NCI-H748 (cell line): ENCODE data around the gene MGAT4A.

Experiments used
- DNase-seq: peaks from one replicate; lab custom pipeline; 2025; ENCODE audit not compliant: unreplicated experiment; lab: John Stamatoyannopoulos, UW

Gene MGAT4A

DNA sequence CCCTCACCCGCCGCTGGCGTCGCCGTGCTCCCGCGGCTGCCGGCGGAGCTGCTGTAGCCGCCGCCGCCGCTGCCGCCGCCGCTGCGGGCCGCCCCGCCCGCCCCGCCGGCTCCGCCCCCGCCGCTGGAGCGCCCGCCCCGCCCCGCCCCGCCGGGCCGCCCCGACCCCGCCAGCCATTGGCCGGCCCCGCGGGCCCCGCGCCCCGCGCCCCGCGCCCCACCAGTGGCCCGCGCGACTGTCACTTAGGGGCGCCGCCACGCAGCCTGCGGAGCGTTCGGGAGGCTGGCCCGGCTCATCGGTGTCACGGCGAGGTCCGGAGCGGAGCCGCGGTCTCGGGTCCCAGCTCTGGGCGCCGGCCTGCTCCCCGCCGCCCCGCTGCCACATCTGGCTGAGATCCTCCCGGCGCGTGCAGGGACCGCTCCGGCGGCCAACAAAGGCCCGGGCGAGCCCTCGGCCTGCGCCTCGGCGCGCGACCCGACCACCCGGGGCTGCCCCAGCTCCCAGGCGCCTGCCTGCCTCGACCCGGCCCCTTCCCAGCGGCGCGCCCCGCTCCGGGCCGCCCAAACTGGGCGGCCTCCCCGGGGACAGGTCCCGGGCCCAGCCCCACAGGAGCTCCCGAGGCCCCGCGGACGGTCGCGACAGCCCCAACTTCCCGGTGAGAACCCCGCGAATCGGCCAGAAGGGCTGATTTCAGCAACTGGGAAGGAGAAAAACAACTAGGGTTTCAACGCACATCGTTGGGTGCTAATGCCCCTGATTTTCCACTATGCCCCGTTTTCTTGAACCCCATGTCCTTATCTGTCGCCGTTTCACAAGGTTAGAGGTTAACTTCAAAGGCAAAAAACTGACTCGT, at the start of gene MGAT4A:
MGAT4A (minus strand) TSS at position 92 of the 853 bp plus-strand sequence. CDS start 4,800 bp downstream, outside the sequence.
- DNase-seq = peak; percentile 69

DNA sequence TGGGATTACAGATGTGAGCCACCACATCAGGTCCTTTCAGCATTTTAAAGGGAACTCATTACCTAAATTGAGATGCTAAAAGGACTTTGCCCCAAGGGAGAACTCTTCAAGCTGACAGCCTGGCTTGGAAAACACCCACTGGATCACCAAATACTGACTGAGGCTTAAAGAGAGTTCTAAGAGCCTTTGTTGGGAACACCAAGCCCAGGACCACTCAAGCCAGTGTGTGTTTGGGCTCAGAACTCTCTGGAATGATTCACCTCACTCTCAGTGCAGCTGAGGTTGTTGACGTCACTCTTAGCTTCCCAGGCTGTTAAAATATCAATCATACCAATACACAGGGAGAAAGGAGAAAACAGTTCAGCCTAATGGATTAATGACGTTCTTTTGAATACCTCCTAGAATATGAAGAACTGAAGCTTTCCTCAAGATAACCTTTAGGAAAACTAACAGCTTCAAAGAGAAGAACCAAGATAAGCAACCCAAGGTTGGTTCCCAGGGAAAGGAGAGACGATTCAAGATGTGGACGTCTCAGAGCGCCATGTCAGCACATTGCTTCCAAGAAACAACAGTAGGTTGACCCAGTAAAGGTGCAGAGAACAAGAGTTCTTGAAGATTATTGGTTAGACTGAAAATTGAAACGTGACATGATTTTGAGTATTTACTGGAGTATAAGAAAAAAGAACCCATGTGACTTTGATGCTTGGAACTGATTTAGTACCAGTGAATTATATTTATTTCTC, 48.0 kb upstream of the MGAT4A start:
- no peak for DNase-seq

DNA sequence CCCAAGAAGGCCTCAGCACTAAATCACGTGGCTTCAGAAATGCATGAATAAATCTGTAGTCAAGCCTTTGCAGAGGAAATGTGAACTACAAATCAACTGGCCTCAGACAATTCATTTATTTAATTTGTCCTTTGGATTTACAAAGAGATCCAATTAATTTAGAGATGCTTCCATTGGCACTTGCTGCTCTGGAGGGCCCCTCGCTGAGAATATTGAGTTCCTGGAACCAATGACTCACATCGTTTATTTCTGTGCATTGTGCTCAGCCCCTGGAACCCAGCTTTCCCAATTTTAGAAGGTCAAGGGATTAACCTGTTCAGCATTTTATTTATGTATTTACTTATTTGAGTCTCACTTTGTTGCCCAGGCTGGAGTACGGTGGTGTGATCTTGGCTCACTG, 47.2 kb upstream of the MGAT4A start:
- DNase-seq = no peak

DNA sequence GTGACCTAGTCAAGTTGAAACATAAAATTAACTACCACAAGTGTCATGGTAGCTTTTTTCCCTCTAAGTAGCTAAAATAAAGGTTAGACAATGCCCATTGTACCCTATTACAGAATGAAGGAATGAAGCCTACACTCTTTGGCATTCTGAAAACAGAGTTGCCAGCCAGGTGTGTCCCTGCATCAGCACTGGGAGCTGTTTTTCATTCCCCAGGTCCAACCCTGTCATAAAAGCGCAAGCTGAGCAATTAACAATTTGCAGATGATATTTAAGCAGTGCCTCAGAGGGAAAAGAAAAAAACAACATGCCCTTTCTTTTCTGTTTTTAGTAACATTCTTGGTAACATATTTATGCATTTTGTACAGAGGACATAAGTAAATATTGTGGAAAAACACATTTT, 46.8 kb upstream of the MGAT4A start:
- no peak for DNase-seq

DNA sequence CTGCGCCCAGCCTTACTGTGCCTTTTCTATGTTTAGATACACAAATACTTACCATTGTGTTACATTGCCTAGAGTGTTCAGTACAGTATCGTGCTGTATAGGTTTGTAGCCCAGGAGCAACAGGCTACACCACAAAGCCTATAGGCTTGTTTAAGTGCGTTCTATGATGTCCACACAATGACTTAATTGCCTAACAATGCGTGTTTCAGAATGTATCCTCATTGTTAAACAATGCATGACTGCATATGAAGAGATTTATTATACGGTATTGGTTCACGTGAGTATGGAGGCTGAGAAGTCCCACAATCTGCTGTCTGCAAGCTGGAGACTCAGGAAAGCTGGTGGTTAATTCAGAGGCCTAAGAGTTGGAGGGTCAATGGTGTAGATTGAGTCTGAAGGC, 46.1 kb upstream of the MGAT4A start:
- no peak for DNase-seq

DNA sequence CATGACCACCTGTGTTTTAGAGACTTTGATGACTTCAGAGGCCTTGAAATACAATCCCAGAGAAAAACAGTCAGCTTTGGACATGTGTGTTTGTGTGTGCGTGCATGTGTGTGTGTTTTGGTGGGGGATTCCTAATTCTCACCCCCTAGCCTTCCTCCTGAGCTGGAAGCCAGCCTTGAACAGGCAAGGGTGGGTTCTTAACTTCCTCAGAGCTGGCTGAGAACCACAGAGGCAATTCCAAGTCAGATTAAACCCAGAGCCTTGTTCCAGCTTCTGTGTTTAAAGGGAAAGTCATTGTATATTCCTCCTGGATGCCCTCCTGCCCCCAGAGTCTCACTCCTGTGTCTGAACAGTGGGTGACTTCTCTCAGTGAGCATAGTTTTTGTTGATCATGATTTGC, 45.2 kb upstream of the MGAT4A start:
- no peak for DNase-seq

DNA sequence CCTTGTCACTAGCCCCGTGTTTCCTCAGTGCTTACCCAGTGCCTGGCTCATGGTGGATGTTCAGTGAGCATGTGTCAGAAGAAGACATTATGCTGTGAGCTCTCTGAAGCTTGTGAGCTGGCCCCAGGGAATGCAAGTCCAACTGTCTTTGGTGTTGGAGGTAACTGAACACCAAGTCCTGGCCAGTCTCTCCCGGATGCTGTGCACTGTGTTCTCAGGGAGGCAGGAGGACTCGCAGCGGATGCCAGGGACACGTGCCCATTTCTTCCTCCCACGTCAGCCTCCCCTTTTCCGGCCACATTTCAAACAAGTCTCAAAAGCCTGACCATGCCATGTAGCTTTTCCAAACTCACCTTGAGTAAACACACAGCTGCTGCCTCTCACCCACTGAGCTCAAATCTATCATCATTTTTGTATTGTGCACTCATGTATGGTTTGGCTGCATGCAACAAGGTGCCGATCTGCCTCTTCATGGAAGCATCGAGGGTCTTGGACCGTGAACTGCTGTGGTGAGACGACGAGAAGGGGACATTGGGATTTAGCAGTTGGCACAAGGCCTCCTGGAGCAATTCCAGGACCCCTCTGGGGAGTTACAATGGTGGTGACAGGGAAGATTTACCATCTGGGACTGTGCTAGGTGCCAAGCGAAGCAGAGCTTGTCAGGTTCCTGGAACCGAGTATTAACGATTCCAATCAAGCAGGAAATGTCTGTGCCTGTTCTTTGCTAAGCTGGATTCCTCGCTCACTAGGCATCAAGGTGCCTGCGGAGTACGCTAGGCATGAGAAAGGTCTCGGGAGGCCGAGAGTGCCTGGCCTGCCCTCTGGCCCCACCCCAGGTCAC, 44.4 kb upstream of the MGAT4A start:
- DNase-seq = no peak

DNA sequence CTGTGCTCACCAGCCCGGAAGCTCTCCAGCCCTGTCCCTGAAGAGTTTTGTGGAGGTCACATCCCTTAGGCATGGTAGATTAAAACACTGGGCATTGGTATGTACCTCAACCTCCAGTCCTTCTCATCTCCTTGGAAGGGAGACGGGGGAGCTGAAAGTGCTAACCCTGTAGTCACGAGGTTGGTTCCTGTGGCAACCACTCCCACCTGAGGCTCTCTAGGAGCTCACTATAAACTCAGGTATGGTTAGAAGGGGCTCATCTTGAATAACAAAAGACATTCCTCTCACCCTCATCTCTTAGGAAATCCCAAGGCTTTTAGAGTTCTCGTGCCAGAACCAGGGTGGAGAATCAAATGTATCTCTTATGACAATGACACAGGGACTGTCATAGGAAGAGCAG, 43.0 kb upstream of the MGAT4A start:
- DNase-seq = no peak

DNA sequence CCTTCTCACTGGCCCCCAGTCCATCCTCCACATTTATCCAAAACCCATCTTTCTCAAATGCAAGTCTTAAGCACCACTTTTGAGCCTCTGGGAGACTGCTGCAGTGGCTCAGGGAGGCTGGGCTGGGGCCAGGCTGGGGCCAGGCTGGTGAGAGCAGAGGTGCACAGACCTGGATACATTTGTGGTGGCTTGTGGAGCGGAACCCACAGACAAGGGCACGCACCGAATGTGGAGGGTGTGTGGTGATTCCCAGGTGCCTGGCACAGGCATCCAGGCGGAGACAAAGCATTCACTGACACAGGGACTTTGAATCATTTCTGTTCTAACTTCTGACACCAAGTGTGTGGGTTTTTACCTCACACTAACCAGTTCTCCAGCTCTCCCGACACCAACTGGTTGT, 42.2 kb upstream of the MGAT4A start:
- no peak for DNase-seq

DNA sequence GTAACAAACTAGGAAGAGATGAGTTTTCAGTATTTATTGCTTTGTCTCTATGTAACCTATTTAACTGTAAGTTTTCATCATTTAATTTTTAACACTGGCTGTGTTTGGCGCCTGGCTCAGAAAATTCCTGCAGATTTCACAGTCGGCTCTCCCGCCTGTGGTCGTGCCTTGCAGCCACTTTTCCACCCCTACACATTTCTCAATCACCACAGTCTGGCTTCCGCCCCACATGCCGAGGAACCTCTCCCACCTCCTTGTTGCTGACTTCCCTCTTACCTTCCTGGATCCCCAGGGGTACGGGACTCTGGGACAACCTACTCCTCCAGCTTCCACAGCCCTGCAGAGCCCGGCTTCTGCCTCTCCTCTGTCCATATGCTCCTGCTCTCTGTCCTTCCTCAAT, 41.6 kb upstream of the MGAT4A start:
- DNase-seq = no peak

DNA sequence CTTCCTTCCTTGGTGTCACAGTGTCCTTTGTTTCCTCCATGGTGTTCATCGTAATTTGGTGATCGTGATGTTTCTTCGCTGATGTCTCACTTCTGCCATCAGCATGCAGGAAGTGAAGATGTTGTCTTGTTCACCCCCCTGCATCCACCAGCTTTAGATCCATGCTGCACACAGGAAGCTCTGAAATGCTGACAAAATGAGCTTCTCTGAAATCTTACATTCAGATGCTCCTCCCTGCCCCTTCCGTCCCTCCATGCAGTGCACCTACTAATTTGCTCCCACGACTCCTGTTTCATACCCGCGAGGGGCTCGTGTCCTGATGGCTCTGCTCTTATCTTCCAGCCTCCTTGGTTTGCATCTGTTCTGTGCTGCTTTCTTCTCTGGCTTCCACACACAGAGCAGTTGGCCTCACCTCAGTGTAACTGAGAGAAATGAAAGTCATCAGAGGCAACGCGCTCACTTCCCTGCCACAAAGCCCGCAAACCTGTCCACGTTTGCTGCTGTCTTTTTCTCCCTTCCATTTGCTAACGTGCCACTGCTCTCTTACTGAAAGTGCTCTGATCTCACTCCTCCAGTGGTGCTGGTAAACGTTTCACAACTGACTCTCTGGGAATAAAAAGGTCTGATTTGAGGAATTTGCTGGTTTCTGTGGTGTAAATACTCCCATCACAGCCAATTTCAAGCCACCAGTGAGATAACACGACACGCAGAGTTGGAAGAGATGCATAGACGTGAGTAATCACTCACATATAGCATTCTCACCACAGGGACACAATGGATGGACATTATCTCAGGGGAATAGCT, 41.0 kb upstream of the MGAT4A start:
- DNase-seq = no peak

DNA sequence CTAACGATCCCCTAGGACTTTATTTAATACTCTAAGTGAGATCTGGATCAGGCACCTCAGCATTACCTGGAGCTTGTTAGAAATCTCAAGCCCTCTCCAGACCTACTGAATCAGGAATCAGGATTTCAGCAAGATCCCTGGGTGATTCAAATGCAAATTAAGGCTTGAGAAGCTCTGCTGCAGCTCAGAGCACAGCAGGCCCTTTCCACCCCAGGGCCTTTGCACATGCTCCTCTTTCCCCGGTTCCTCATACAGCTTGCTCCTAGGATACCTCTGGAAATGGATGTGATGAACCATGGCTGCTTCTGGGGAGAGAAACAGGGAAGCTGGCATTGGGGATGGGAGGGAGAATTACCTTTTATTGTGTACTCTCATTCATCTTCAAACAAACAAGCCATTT, 40.3 kb upstream of the MGAT4A start:
- DNase-seq = no peak

DNA sequence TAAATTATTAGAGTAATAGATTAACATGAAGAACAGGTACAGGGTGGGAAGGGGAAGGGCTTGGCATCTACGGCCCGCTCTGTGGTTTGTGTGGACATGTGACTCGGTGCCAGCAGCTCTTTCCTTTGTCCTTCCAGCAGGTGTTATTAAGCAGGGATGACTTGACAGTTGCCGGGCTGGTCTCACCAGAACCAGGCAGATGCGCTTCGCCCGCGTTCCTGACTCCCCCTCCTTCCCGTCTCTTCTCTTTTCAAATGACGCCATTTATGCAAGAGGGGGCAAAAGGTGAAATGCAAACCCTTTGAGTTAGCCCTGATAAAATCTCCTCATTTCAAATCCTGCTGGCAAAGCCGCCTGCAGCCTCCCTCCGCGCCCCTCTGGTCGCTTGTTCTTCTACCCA, 38.9 kb upstream of the MGAT4A start:
- peak; percentile 94 for DNase-seq

DNA sequence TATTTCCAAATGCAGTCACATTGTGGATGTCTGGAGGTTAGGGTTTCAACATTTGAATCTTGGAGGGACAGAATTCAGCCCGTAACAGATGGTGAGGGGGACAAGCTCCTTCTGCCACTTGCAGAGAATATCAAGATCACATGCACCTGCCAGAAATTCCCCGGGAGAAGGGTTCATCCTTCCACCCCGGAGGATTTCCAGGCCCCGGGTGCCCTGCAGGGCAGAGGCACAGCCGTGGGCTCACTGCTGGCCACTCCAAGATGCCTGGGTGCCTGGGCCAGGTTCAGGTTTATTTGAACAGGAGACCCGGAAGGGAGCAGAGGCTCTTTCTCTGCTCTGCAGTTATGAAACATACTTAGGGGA, 38.2 kb upstream of the MGAT4A start:
- peak; percentile 9 for DNase-seq

DNA sequence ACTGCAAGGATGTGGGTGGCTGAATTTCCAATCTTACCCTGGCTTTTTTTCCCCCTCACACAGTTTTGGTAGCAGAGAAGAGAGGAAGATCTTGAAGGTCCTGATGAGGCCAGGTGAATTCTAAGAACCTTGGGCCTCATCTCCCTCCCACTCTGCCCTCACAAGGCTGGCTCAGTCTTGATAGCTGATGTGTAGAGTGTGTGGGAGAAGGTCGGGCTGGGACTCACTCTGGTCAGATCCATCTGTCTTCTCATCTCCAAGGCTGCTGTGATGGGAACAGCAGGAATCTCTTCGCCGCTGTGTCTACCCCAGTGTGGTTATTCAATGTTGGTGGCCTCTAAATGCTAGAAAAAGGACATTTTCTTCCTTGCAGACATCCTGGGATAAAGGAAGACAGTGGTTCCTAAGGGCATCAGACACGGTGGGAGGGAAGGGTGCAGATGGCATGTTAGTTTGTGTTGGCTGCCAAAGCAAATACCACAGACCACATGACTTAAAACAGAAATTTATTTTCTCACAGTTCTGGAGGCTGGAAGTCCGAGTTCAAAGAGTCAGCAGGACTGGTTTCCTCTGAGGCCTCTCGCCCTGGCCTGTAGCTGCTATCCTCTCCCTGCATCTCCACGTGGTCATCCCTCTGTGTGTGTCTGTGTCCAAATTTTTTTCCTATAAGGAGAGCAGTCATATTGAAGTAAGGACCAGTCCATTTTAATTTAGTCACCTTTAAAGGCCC, 37.6 kb upstream of the MGAT4A start:
- no peak for DNase-seq

DNA sequence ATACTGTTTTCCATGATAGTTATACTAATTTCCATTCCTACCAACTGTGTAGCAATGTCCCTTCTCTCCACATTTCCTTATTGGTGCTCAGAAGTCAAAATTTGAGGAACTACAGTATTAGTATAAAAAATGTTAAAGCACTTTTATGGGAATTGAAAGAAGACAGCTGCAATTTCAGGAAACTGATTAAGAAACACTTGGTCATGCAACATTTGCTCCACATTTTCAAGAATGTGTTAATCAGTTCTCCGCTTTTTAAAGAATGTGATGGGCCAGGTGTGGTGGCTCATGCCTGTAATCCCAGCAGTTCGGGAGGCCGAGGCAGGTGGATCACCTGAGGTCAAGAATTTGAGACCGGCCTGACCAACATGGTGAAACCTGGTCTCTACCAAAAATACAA, 33.6 kb upstream of the MGAT4A start:
- DNase-seq = no peak

DNA sequence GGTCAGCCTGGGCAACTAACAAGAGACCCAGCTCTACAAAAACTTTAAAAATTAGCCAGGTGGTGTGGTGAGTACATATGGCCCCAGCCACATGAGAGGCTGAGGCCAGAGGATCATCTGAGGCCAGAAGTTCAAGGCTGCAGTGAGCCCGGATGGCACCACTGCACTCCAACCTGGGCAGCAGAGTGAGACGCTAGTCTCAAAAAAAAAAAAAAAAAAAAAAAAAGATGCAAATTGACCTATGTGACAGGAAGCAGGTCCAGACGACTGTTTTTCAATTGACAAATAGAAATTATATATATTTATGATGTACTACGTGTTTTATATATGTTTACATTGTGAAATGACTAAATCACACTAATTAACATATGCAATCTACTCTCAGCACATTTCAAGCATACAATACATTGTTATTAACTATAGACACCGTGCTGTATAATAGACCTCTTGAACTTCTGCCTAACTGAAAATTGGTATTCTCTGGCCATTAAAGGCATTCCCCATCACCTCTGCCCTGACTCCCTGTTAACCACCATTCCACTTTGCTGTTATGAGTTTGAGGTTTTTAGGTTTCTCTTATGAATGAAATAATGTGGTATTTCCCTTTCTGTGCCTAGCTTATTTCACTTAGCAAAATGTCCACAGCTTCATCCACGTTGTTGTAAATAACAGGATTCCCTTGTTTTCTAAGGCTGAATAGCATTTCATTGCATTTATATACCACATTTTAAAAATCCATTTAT, 32.4 kb upstream of the MGAT4A start:
- no peak for DNase-seq

DNA sequence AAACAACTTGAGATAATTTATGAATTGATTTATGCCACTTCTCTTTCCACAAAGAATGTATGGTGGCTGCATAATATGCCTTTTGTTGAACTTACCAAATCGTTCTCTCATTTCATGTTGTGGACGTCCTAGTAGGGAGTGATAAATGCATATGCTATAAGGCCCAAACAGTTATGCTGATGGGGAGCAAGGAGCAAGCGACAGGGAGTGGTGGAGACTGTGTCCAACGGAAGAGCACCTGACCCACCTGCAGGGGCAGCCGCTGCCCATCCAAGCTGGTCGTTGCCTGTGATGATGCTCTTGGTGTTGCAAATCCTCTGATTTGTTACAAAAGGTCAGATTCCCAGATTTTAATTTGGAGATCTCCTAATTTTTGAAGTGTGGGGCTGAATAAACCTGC, 31.0 kb upstream of the MGAT4A start:
- DNase-seq = no peak

DNA sequence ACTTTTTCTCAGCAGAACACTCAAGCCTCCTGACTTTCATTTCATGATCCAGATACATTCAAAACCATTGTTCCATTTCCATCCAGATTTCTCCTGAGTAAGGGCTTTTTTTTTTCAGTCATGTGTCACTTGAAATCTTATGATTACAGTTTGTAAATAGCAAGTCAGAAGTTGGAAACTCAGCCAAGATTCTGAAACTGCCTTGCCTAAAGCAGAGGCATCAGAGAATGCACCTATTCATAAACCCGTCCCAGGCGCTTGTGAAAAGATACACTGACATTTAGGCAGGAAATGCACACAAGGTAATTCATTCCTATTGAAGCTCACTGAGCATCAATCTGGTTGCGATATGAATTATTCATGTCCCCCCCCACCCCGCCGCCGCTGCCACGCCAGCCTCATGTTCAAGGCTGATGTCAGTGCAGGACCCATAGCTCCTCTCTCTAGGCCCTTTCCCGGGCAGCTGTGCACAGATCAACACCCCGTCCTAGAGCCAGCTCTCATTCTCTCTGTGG, 30.4 kb upstream of the MGAT4A start:
- DNase-seq = no peak
